ENCODE results near the gene TSPAN15.

The TSPAN15 gene

GRCh38 chr10:69422676-69423075 is 28.6 kb upstream of the TSPAN15 start:
- no peak for DNase-seq (ENCODE audit: low spot score)
- Histone ChIP-seq H3K27ac (no peak overlapping the region), H3K4me3 (no peak overlapping the region)
- TF ChIP-seq CTCF (IDR thresholded peaks at IDR 0.05), result no peak

GRCh38 chr10:69425041-69425440 is 26.2 kb upstream of the TSPAN15 start:
- TF ChIP-seq CTCF (IDR thresholded peaks at IDR 0.05), result no peak
- Histone ChIP-seq H3K4me3 (no peak overlapping the region), H3K27ac (no peak overlapping the region)
- no peak for DNase-seq (ENCODE audit: low spot score)

- H3K4me3 ChIP-seq, result no peak overlapping the region
- TF ChIP-seq CTCF (IDR thresholded peaks at IDR 0.05), result no peak
- H3K27ac ChIP-seq, result no peak overlapping the region
- no peak for DNase-seq (ENCODE audit: low spot score)
These were observed 25.6 kb upstream of the TSPAN15 start for GRCh38 chr10:69425511-69426298.

- H3K27ac ChIP-seq, result no peak overlapping the region
These were observed 24.9 kb upstream of the TSPAN15 start for GRCh38 chr10:69426376-69426727.

GRCh38 chr10:69428165-69428564 is 23.1 kb upstream of the TSPAN15 start:
- no peak overlapping the region for H3K27ac ChIP-seq
- TF ChIP-seq CTCF (IDR thresholded peaks at IDR 0.05), result no peak
- no peak for DNase-seq (ENCODE audit: low spot score)
- H3K4me3 ChIP-seq, result no peak overlapping the region

More at GRCh38 chr10:69426376-69426727, 24.9 kb upstream of the TSPAN15 start:
- no peak for DNase-seq (ENCODE audit: low spot score)
- TF ChIP-seq CTCF (IDR thresholded peaks at IDR 0.05), result no peak
- no peak overlapping the region for H3K4me3 ChIP-seq

- no peak for TF ChIP-seq CTCF (IDR thresholded peaks at IDR 0.05)
- DNase-seq (ENCODE audit: low spot score), result no peak
- no peak overlapping the region for H3K27ac ChIP-seq
- H3K4me3 ChIP-seq, result no peak overlapping the region
These were observed 17.1 kb upstream of the TSPAN15 start for GRCh38 chr10:69434169-69434568.

- TF ChIP-seq CTCF (IDR thresholded peaks at IDR 0.05), result no peak
- DNase-seq (ENCODE audit: low spot score), result no peak
- H3K27ac ChIP-seq, result no peak overlapping the region
- no peak overlapping the region for H3K4me3 ChIP-seq
These were observed 16.3 kb upstream of the TSPAN15 start for GRCh38 chr10:69434926-69435325.
